OCI-LY3 (cell line): ENCODE measurements around the gene GSK3B.

Experiments
- H2AFZ ChIP-seq: fragments of 200-600, 300-600 bp; shearing (Covaris generic); 2 replicates; pipeline ENCODE4 v1.6.0; 2014; ENCODE audit warnings: antibody characterized with exemption, low read depth, low read length
- H3K27ac ChIP-seq: fragments of 200-600, 300-600 bp; sonication (generic); 2 replicates; pipeline ENCODE4 v1.5.1; 2014; ENCODE audit warnings: mild to moderate bottlenecking, low read length, moderate library complexity, mixed read lengths
- H3K27me3 ChIP-seq: fragments of 200-600, 300-600 bp; sonication (generic); 2 replicates; pipeline ENCODE4 v1.6.1; 2014; ENCODE audit warnings: low read depth, low read length, mixed read lengths
- H3K36me3 ChIP-seq: fragments of 200-600, 300-600 bp; sonication (generic); replicated peaks from 2 replicates; pipeline ENCODE3; 2014; ENCODE audit warnings: low read depth, low read length, mixed read lengths
- H3K4me1 ChIP-seq: fragments of 300-600, 200-600 bp; sonication (generic); 2 replicates; pipeline ENCODE4 v1.6.1; 2014; ENCODE audit warnings: low read length, mixed read lengths
- H3K4me2 ChIP-seq: fragments of 200-600, 300-600 bp; sonication (generic); 2 replicates; pipeline ENCODE4 v1.6.1; 2014; ENCODE audit warnings: low read length, mixed read lengths
- H3K4me3 ChIP-seq: fragments of 300-600, 200-600 bp; sonication (generic); 2 replicates; pipeline ENCODE4 v1.5.1; 2014; ENCODE audit warnings: antibody characterized with exemption, mild to moderate bottlenecking, low read length, moderate library complexity
- H3K79me2 ChIP-seq: fragments of 300-600, 200-600 bp; shearing (Covaris generic); 2 replicates; pipeline ENCODE4 v1.6.1; 2014; ENCODE audit warnings: mild to moderate bottlenecking, low read length, mixed read lengths
- H3K9ac ChIP-seq: fragments of 300-600, 200-600 bp; shearing (Covaris generic); 2 replicates; pipeline ENCODE4 v1.6.0; 2014; ENCODE audit warnings: mild to moderate bottlenecking, low read length, moderate library complexity
- H3K9me3 ChIP-seq: fragments of 200-600, 300-600 bp; shearing (Covaris generic); 2 replicates; pipeline ENCODE4 v1.6.1; 2014; ENCODE audit warnings: low read length, mixed read lengths; ENCODE audit not compliant: insufficient read depth
- H4K20me1 ChIP-seq: fragments of 200-600, 300-600 bp; sonication (generic); 2 replicates; pipeline ENCODE4 v1.6.1; 2016; ENCODE audit warnings: low read length, mixed read lengths; ENCODE audit not compliant: insufficient read depth
- CTCF ChIP-seq: fragments of 200-600, 300-600 bp; sonication (generic); IDR thresholded peaks from 2 replicates; pipeline ENCODE4 v1.5.1; 2014; ENCODE audit warnings: antibody characterized with exemption, low read length, low read depth
- EZH2phosphoT487 ChIP-seq: fragments of 200-600 bp; shearing (Covaris generic); IDR thresholded peaks from 2 replicates; pipeline ENCODE4 v1.6.1; 2018; ENCODE audit warnings: antibody characterized with exemption, mixed run types, low read depth

GSK3B gene

GRCh38 chr3:120066634-120067033 is 27.6 kb downstream of the GSK3B start:
- no peak overlapping the region for H3K4me3 ChIP-seq
- peaks cover 8% of the 10 kb centered on the region for H3K36me3 ChIP-seq
- TF ChIP-seq CTCF: no peak
- no peak for TF ChIP-seq EZH2phosphoT487
- H3K4me2 ChIP-seq: no peak overlapping the region
- peaks cover 93% of the 10 kb centered on the region for H3K79me2 ChIP-seq
- no peak overlapping the region for H3K27ac ChIP-seq
- no peaks in the 10 kb centered on the region for H3K27me3 ChIP-seq
- H3K9ac ChIP-seq: no peak overlapping the region
- no peaks in the 10 kb centered on the region for H3K9me3 ChIP-seq
- H3K4me1 ChIP-seq: peaks cover 6% of the 10 kb centered on the region; the same call in 1 of the 2 replicates
- H2AFZ ChIP-seq: no peak overlapping the region
- H4K20me1 ChIP-seq: peaks cover 74% of the 10 kb centered on the region

- Histone ChIP-seq H3K9me3 (no peaks in the 10 kb centered on the region), H3K79me2 (peaks cover 91% of the 10 kb centered on the region), H2AFZ (no peak overlapping the region), H3K27ac (no peak overlapping the region), H3K4me2 (no peak overlapping the region), H4K20me1 (peaks cover 71% of the 10 kb centered on the region), H3K4me1 (peaks cover 6% of the 10 kb centered on the region; the same call in 1 of the 2 replicates), H3K36me3 (peaks cover 8% of the 10 kb centered on the region), H3K9ac (no peak overlapping the region), H3K4me3 (no peak overlapping the region), H3K27me3 (no peaks in the 10 kb centered on the region)
- no peak for TF ChIP-seq EZH2phosphoT487
- no peak for TF ChIP-seq CTCF
Measured at GRCh38 chr3:120064641-120065040, 29.6 kb downstream of the GSK3B start.

GRCh38 chr3:120062474-120062873 is 31.8 kb downstream of the GSK3B start:
- no peak for TF ChIP-seq EZH2phosphoT487
- TF ChIP-seq CTCF: no peak
- H4K20me1 ChIP-seq: peaks cover 73% of the 10 kb centered on the region
- H3K79me2 ChIP-seq: peaks cover 95% of the 10 kb centered on the region
- no peak overlapping the region for H2AFZ ChIP-seq
- no peak overlapping the region for H3K4me3 ChIP-seq
- H3K4me1 ChIP-seq: peaks cover 5% of the 10 kb centered on the region
- no peak overlapping the region for H3K9ac ChIP-seq
- H3K27ac ChIP-seq: no peak overlapping the region
- H3K27me3 ChIP-seq: no peaks in the 10 kb centered on the region
- peaks cover 11% of the 10 kb centered on the region for H3K36me3 ChIP-seq
- no peaks in the 10 kb centered on the region for H3K9me3 ChIP-seq
- H3K4me2 ChIP-seq: no peak overlapping the region

GRCh38 chr3:120059081-120059864 is 35.0 kb downstream of the GSK3B start:
- Histone ChIP-seq H3K79me2 (peaks cover 91% of the 10 kb centered on the region), H3K4me1 (peaks cover 5% of the 10 kb centered on the region), H3K27me3 (no peaks in the 10 kb centered on the region), H3K9me3 (no peaks in the 10 kb centered on the region), H3K4me3 (no peak overlapping the region), H2AFZ (no peak overlapping the region), H3K36me3 (peaks cover 12% of the 10 kb centered on the region), H3K4me2 (no peak overlapping the region), H3K9ac (no peak overlapping the region), H3K27ac (no peak overlapping the region), H4K20me1 (peaks cover 47% of the 10 kb centered on the region)
- no peak for TF ChIP-seq CTCF
- no peak for TF ChIP-seq EZH2phosphoT487
